ENCODE data around the gene KLHL29. TPM values are rescaled to one million over a fixed set of nuclear protein-coding genes. Genes with fewer than 3 reads are reported as not detected.

The KLHL29 gene
- total and polyA plus RNA-seq, 9 donors: 3.0 to 6.6 (median 3.9) TPM

DNA sequence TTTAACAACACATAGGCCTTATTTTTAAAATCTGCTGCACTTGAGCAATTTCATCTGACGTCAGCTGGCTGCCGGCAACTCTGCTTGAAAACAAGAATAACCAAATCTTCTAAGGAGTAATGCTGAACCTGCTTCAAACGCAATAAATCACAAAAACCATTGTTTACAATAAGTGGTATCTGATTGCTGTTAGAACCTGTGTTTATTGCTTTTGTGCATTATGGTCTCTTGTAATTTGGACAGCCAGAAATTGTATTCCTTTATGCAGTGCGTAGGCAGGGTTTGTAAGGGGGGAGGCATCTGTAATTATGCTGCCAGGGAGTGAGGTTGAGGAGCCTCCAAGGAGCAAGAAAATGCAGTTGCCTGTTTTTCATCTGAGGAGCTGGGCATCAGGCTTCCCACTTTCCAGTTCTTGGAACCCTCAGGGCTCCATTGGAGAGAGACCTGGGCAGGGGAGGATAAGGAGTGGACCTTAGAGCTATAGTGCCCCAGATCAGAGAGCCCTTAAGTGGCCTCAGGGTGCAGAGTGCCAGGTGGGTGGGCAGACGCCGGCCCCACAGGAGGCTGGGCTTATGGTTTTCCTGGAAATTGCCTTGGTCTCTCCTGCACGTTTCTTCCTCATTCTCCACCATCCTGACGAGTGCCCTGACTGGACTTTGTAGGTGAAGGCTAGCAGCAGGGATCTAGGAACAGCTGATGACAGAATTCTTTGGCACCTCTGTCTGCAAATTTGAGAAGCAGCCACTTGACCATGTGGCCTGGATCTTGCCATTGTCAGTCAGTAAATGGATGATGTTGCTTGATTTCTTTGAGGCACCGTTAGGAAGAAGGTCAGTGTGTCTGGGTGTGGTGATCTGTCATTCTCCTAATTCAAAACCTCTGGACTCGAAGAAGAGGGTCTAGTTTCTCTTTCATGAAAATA, 129.2 kb downstream of the KLHL29 start:
- intact Hi-C loops (cut with DNase I): no loop called here
- no peak overlapping the region for H3K27ac ChIP-seq
- peak in 1 of 5 donors; percentile 63 for DNase-seq

DNA sequence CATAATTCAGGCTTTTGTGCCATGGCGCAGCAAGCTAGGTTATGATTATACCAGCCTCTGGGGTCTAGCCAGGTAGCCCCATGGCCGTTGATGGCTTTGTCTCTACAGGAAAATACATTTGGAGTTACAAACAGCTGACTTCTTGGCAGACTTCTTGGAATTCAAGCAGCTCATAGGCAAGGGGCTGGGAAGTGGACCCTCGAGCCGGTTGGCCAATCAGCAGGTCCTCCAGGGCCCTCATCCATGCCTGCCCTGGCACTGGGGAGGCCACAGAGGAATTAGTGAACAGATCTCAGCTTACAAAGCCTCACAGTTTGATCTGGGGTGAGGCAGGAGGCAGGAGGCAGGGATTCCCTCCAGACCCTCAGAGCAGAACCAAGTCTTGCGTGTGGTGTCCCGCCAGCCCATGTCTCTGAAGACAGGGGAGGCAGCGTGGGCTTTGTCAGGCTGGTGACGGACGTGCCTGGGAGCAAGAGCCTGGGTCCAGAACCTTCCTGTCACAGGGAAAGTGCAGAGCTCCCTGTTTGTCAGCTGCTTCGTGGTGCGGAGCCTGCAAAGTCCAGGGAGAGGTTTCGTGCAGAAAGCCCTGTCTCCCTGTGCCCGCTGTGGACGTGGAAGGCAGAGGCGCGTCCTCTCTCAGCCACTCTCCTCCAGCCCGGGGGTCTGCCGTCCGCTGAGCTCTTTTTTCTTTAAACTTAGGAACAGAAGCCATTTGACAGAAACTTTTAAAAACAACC, 131.7 kb downstream of the KLHL29 start:
- H3K36me3 ChIP-seq: no peaks in the 10 kb centered on the region
- no peak for DNase-seq
- no peaks in the 10 kb centered on the region for H3K9me3 ChIP-seq
- peaks cover 6% of the 10 kb centered on the region for H3K4me1 ChIP-seq (ENCODE audit: insufficient read depth)
- H3K4me3 ChIP-seq: no peak overlapping the region
- 93 to 96% (median 95%) methylated on average over 19 of the region's 19 CpGs for WGBS, 3 donors
- intact Hi-C loops (cut with DNase I): no loop called here
- TF ChIP-seq EP300 (IDR thresholded peaks at IDR 0.05): no peak
- no peak for TF ChIP-seq POLR2A (IDR thresholded peaks at IDR 0.05)
- no peaks in the 10 kb centered on the region for H3K27me3 ChIP-seq
- H3K27ac ChIP-seq: no peak overlapping the region

More for the DNA sequence above, 129.2 kb downstream of the KLHL29 start:
- WGBS, 3 donors: 67 to 82% (median 69%) methylated on average over 10 of the region's 10 CpGs
- no peaks in the 10 kb centered on the region for H3K27me3 ChIP-seq
- TF ChIP-seq, protein P1, sequence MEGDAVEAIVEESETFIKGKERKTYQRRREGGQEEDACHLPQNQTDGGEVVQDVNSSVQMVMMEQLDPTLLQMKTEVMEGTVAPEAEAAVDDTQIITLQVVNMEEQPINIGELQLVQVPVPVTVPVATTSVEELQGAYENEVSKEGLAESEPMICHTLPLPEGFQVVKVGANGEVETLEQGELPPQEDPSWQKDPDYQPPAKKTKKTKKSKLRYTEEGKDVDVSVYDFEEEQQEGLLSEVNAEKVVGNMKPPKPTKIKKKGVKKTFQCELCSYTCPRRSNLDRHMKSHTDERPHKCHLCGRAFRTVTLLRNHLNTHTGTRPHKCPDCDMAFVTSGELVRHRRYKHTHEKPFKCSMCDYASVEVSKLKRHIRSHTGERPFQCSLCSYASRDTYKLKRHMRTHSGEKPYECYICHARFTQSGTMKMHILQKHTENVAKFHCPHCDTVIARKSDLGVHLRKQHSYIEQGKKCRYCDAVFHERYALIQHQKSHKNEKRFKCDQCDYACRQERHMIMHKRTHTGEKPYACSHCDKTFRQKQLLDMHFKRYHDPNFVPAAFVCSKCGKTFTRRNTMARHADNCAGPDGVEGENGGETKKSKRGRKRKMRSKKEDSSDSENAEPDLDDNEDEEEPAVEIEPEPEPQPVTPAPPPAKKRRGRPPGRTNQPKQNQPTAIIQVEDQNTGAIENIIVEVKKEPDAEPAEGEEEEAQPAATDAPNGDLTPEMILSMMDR (IDR thresholded peaks at IDR 0.05): no peak
- no peak for TF ChIP-seq EP300 (IDR thresholded peaks at IDR 0.05)
- TF ChIP-seq POLR2A (IDR thresholded peaks at IDR 0.05): no peak
- H3K9me3 ChIP-seq: no peaks in the 10 kb centered on the region
- no peaks in the 10 kb centered on the region for H3K4me1 ChIP-seq (ENCODE audit: insufficient read depth)
- no peaks in the 10 kb centered on the region for H3K36me3 ChIP-seq
- H3K4me3 ChIP-seq: no peak overlapping the region

DNA sequence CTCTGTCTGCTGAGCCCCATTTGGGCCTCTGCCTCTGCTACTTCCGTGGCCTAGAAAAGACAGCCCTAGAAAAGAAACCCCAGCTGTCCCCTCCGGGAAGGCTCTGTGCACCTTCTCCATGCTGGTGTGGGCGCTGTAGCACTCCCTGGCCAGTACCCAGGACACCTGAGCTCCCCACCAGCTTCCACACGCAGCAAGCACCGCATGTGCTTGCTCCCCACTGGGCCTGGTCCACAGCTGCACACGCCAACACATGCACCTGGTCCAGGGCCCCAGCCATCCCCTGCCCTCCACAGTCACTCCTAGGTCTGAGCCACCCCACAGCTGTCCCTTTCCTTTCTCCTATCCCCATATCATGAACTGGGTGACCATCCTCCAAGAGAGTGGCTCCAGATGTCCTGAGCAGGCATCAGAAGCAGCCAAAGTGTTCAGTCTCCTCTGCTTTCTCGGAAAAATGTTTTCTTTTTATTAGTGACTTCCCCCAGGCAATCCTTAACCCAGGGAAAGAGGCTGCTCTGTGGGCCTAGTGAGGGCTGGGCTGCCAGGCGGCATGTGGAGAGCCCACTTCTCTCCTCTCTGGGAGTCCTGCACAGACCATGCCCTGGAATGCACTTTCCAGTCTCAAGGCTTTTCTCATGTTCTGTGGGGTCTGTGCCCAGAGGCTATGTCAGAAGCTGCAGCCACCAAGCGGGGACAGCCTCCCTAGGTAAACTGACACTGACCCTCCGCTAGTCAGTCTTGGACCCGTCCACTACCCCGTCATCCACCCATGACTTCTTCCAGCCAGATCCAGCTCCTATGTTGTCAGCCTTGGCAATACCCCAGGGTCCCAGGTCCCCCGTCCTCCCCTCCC, 133.7 kb downstream of the KLHL29 start:
- H3K9me3 ChIP-seq: no peaks in the 10 kb centered on the region
- no peak overlapping the region for H3K4me3 ChIP-seq
- H3K27ac ChIP-seq: no peak overlapping the region
- DNase-seq: no peak
- intact Hi-C loops (cut with DNase I): no loop called here
- TF ChIP-seq, protein P1 (IDR thresholded peaks at IDR 0.05): no peak
- no peak for TF ChIP-seq POLR2A (IDR thresholded peaks at IDR 0.05)
- no peak for TF ChIP-seq EP300 (IDR thresholded peaks at IDR 0.05)
- no peaks in the 10 kb centered on the region for H3K27me3 ChIP-seq
- peaks cover 10% of the 10 kb centered on the region for H3K4me1 ChIP-seq (ENCODE audit: insufficient read depth)
- H3K36me3 ChIP-seq: no peaks in the 10 kb centered on the region
- WGBS, 3 donors: 89 to 95% (median 95%) methylated on average over 13 of the region's 13 CpGs

DNA sequence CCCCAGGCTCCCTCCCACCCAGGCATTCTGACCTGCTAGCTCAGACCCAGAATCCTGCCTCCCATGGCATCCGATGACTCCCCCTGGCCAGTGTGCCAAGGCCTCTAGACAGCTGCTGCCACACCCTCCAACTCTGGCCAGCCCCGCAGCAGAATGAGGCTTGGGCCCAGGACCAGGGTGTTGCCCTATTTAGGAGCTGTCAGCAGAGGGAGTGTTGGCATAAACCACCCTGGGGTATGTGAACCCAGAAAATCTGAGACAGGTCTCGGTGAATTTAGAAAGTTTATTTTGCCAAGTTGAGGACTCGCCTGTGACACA, 134.3 kb downstream of the KLHL29 start:
- Histone ChIP-seq H3K9me3 (no peaks in the 10 kb centered on the region), H3K4me1 (ENCODE audit: insufficient read depth) (peaks cover 14% of the 10 kb centered on the region), H3K4me3 (no peak overlapping the region), H3K27ac (no peak overlapping the region), H3K27me3 (no peaks in the 10 kb centered on the region), H3K36me3 (no peaks in the 10 kb centered on the region)
- no peak for TF ChIP-seq POLR2A (IDR thresholded peaks at IDR 0.05)
- TF ChIP-seq, protein P1 (IDR thresholded peaks at IDR 0.05): no peak
- no peak for TF ChIP-seq EP300 (IDR thresholded peaks at IDR 0.05)
- 88 to 95% (median 92%) methylated on average over 4 of the region's 4 CpGs for WGBS, 3 donors
- DNase-seq: no peak
- intact Hi-C loops (cut with DNase I): no loop called here

Measured in ovary (tissue), 9 donors.